Osteoblast (primary cell): ENCODE measurements around the gene SNCAIP. TPM values are rescaled to one million over a fixed set of nuclear protein-coding genes. Genes with fewer than 3 reads are reported as not detected.
"Not testable (repeated sequence)": the region's sequence is repeated elsewhere in the genome, so short reads cannot be mapped to it uniquely, and the experiment has no call there.

Experiments
- DNase-seq: peaks from one replicate; pipeline ENCODE4 v3.0.0; 2011; ENCODE audit warnings: low spot score, mixed read lengths; ENCODE audit not compliant: insufficient read length; ENCODE audit errors: missing footprints
- H2AFZ ChIP-seq: 2 replicates; pipeline ENCODE4 v1.6.0; 2011; ENCODE audit warnings: mild to moderate bottlenecking, low read length
- H3K27ac ChIP-seq: 2 replicates; pipeline ENCODE4 v1.5.1; 2011; ENCODE audit warnings: mild to moderate bottlenecking, low read depth, low read length, moderate library complexity
- H3K27me3 ChIP-seq: 2 replicates; pipeline ENCODE4 v1.6.0; 2012; ENCODE audit warnings: mild to moderate bottlenecking, control low read depth, inconsistent platforms, low read length, moderate library complexity; ENCODE audit not compliant: insufficient read depth
- H3K36me3 ChIP-seq: 2 replicates; pipeline ENCODE4 v1.5.1; 2011; ENCODE audit warnings: mild to moderate bottlenecking, low read length, control low read depth, moderate library complexity; ENCODE audit not compliant: insufficient read depth
- H3K4me1 ChIP-seq: 2 replicates; pipeline ENCODE4 v1.5.1; 2011; ENCODE audit warnings: mild to moderate bottlenecking, low read length, control low read depth, moderate library complexity; ENCODE audit not compliant: insufficient read depth
- H3K4me2 ChIP-seq: 2 replicates; pipeline ENCODE4 v1.6.0; 2011; ENCODE audit warnings: mild to moderate bottlenecking, low read length; ENCODE audit not compliant: insufficient read depth
- H3K4me3 ChIP-seq: fragments of 200-600 bp; sonication (generic); 3 replicates; pipeline ENCODE4 v1.5.1; 2012; ENCODE audit warnings: mild to moderate bottlenecking, low read length, inconsistent platforms; ENCODE audit not compliant: insufficient read depth
- H3K79me2 ChIP-seq: 2 replicates; pipeline ENCODE4 v1.6.0; 2012; ENCODE audit warnings: mild to moderate bottlenecking, low read length, control low read depth, inconsistent platforms; ENCODE audit not compliant: insufficient read depth
- H3K9me3 ChIP-seq: 2 replicates; pipeline ENCODE4 v1.5.1; 2011; ENCODE audit warnings: low read depth, low read length, control low read depth
- H4K20me1 ChIP-seq: 2 replicates; pipeline ENCODE4 v1.6.0; 2012; ENCODE audit warnings: mild to moderate bottlenecking, low read length, control low read depth; ENCODE audit not compliant: insufficient read depth
- CTCF ChIP-seq: IDR thresholded peaks from 2 replicates; pipeline ENCODE4 v1.5.1; 2011; ENCODE audit warnings: mild to moderate bottlenecking, low read depth, low read length, moderate library complexity; ENCODE audit errors: extremely low read depth
- total RNA-seq: library from RNA; depleted of rRNA; stranded (reverse); fragments of >200 nt; gene quantifications from 2 replicates; pipeline ENCODE4 v1.2.3, GENCODE V29; 2012

Gene SNCAIP
- total RNA-seq, 1 donor = 6.2 TPM

GRCh38 chr5:122480146-122480545 lies 168.1 kb downstream of the SNCAIP start:
- Histone ChIP-seq H3K4me2 (no peak overlapping the region), H3K36me3 (no peaks in the 10 kb centered on the region), H3K9me3 (no peaks in the 10 kb centered on the region), H3K4me3 (no peak overlapping the region), H3K4me1 (no peaks in the 10 kb centered on the region), H3K27ac (no peak overlapping the region), H2AFZ (no peak overlapping the region), H3K27me3 (no peaks in the 10 kb centered on the region), H3K79me2 (no peaks in the 10 kb centered on the region), H4K20me1 (no peaks in the 10 kb centered on the region)
- DNase-seq = no peak
- TF ChIP-seq CTCF = no peak

GRCh38 chr5:122484103-122484502 lies 172.1 kb downstream of the SNCAIP start:
- Histone ChIP-seq H4K20me1 (no peaks in the 10 kb centered on the region), H3K4me3 (no peak overlapping the region), H3K36me3 (no peaks in the 10 kb centered on the region), H3K9me3 (no peaks in the 10 kb centered on the region), H3K27me3 (no peaks in the 10 kb centered on the region), H3K27ac (no peak overlapping the region), H3K79me2 (no peaks in the 10 kb centered on the region), H3K4me2 (no peak overlapping the region), H3K4me1 (no peaks in the 10 kb centered on the region), H2AFZ (no peak overlapping the region)
- DNase-seq = no peak
- TF ChIP-seq CTCF = no peak

GRCh38 chr5:122485226-122485625 lies 173.2 kb downstream of the SNCAIP start:
- Histone ChIP-seq H3K9me3 (no peaks in the 10 kb centered on the region), H3K36me3 (no peaks in the 10 kb centered on the region), H2AFZ (no peak overlapping the region), H3K27me3 (no peaks in the 10 kb centered on the region), H3K79me2 (no peaks in the 10 kb centered on the region), H3K4me1 (no peaks in the 10 kb centered on the region), H3K27ac (no peak overlapping the region), H4K20me1 (no peaks in the 10 kb centered on the region), H3K4me2 (no peak overlapping the region), H3K4me3 (no peak overlapping the region)
- DNase-seq = no peak
- TF ChIP-seq CTCF = no peak

GRCh38 chr5:122486616-122487015 lies 174.6 kb downstream of the SNCAIP start:
- H3K4me3 ChIP-seq, H4K20me1 ChIP-seq, H2AFZ ChIP-seq, H3K27me3 ChIP-seq, H3K79me2 ChIP-seq, H3K9me3 ChIP-seq, H3K27ac ChIP-seq, H3K4me1 ChIP-seq, H3K36me3 ChIP-seq, H3K4me2 ChIP-seq, DNase-seq: not testable (repeated sequence)

GRCh38 chr5:122490718-122491117 lies 178.7 kb downstream of the SNCAIP start:
- H3K27me3 ChIP-seq = no peaks in the 10 kb centered on the region
- no peaks in the 10 kb centered on the region for H3K36me3 ChIP-seq
- H3K4me2 ChIP-seq = no peak overlapping the region
- DNase-seq = no peak
- no peak overlapping the region for H3K27ac ChIP-seq
- no peak for TF ChIP-seq CTCF
- H4K20me1 ChIP-seq = no peaks in the 10 kb centered on the region
- H3K4me1 ChIP-seq = no peaks in the 10 kb centered on the region
- no peak overlapping the region for H3K4me3 ChIP-seq
- H3K9me3 ChIP-seq = no peaks in the 10 kb centered on the region
- H2AFZ ChIP-seq = no peak overlapping the region
- no peaks in the 10 kb centered on the region for H3K79me2 ChIP-seq
